Measurements from ENCODE around the gene MLLT10.

The MLLT10 gene

GRCh38 chr10:21732067-21732772 is 198.2 kb downstream of the MLLT10 start:
- peak; percentile 92 for DNase-seq (ENCODE audit: low read depth, low spot score)

DNA sequence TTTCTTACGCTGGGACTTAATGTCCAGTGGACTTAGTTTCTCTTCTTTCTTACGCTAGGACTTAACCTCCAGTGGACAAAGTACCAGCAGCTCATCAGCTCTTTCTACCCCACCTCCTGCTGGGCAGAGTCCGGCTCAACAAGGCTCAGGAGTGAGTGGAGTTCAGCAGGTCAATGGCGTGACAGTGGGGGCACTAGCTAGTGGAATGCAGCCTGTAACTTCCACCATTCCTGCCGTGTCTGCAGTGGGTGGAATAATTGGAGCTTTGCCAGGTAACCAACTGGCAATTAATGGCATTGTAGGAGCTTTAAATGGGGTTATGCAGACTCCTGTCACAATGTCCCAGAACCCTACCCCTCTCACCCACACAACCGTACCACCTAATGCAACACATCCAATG is 199.7 kb downstream of the MLLT10 start:
- no peak for DNase-seq (ENCODE audit: low read depth, low spot score)

DNA sequence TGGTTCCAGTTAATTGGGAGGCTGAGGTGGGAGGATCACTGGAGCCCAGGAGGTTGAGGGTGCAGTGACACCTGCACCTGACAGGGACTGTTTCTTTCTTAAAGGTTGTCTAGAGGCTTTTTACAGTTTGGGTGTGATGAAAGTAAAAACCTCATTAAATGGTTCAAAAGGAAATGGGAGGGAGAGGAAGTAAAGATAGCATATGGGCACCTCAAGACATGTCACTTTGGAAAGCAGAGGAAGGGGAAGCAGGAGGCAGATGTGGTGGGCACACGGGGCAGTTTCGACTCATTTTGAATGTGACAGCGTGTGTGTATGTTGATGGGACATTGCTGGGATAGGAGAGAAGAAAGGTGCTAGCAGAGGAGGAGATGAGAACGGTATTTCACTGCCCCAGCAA is 203.1 kb downstream of the MLLT10 start:
- no peak for DNase-seq (ENCODE audit: low read depth, low spot score)

DNA sequence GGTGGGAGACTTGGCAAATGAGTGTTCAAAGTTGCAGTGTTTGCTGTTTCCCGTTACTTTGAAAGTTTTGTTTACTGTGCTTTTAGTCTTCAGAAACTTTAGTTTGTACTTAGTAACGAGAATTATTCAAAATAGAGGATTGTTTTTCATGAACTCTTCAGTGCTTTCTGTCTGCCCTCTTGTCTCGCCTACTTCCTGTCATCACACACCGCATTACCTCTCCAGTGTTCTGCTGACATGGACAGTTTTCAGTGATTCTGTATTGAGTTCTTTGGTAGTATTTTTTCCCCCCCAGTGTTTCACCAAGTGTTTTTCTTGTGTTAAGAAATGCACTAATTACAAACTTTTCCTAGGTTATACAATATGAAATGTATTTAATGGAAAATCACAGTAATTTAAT is 207.0 kb downstream of the MLLT10 start:
- no peak for DNase-seq (ENCODE audit: low read depth, low spot score)

GRCh38 chr10:21742740-21743412 is 208.8 kb downstream of the MLLT10 start:
- DNase-seq (ENCODE audit: low read depth, low spot score): no peak

DNA sequence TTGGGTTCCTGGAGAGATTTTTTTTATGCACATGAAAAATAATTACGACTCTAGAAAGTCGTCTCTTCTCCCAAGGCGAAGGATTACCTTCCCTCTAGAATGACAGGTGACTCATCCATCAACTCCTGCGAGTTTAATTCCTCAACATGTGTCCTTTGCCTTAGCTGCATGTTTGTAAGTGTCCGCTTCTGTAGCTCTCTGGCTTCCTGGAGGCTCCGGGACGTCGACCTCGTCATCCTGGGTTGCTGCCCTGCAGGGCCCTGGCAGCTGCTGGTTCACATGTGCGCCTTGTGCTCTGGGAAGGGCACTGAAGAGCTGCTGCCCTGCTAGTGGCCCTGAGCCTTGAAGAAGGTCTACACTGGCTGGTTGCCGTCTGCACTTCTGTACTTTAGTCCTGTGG is 210.2 kb downstream of the MLLT10 start:
- no peak for DNase-seq (ENCODE audit: low read depth, low spot score)

DNA sequence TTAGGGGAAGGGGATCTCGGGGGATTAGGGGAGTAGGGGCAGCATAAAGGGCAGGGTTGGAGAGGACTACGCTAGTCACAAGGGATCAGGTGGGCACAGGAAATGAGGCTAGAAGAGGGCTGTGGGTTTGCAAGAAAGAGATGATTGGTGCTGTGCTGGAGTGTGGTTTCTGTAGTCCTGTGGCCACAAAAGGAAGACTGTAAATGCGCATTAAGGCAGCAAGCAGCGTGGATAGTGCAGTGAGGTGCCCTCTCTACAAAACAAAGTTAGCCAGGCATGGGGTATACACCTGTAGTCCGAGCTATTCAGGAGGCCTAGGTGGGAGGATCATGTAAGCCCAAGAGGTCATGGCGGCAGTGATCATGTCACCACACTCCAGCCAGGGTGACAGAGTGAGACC is 212.1 kb downstream of the MLLT10 start:
- DNase-seq (ENCODE audit: low read depth, low spot score): no peak

GRCh38 chr10:21747809-21748208 is 213.8 kb downstream of the MLLT10 start:
- DNase-seq (ENCODE audit: low read depth, low spot score): peak; percentile 61

DNA sequence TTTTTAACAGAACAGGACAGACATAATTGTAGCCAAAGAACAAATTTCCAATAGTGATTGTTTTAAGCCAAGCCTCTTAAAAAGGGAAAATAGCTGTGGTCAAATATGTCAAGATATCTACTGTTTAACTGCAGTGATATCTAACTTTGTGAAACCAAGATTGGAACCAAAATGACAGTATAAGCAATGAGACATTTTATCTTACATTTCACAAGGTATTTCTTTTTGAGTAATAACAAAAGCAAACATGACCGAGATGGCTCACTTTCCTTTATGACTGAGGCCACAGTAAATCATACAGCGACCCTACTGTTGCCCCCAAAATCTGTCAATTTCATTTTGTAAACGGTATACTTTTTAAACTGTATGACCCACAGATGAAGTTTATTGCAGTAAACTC is 215.8 kb downstream of the MLLT10 start:
- no peak for DNase-seq (ENCODE audit: low read depth, low spot score)

- DNase-seq (ENCODE audit: low read depth, low spot score): peak; percentile 43
Observed at GRCh38 chr10:21750424-21750823, 216.4 kb downstream of the MLLT10 start.

DNA sequence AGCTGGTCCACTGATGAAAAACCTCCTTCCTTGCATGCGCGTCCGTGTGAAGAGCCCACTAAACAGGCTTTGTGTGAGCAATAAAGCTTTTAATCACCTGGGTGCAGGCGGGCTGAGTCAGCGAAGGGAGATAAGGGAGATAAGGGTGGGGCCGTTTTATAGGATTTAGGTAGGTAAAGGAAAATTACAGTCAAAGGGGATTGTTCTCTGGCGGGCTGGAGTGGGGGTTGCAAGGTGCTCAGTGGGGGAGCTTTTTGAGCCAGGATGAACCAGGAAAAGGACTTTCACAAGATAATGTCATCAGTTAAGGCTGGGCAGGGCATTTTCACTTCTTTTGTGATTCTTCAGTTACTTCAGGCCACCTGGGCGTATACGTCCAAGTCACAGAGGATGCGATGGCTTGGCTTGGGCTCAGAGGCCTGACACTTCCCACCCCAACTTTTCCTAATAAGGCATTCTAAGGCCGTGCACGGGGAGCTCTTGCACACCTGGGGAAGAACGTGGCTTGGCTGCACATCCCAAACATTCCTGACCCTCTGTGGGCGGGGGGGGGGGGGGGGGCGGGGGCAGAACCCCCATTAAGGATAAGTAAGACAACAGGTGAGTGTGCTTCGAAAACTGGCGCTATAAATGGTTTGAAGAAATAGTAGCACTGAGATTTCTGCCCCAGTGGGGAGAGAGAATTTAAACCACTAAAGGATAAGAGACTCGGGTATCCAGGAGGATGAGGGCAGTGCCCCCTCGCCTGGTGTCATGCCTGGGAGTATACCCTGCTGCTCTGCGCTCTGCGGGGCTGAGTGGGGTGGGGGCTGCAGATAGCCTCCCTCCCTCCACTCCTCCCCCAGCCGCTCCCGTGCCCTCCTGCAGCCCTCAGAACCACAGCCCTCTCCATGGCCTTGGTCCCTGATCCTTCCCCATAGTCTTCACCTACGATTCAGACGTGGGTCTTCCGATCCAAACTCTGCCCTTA is 217.6 kb downstream of the MLLT10 start:
- DNase-seq (ENCODE audit: low read depth, low spot score): peak; percentile 67

- DNase-seq (ENCODE audit: low read depth, low spot score): no peak
Observed at GRCh38 chr10:21753497-21754270, 219.7 kb downstream of the MLLT10 start.

- DNase-seq (ENCODE audit: low read depth, low spot score): no peak
Observed at GRCh38 chr10:21754410-21755011, 220.5 kb downstream of the MLLT10 start.

DNA sequence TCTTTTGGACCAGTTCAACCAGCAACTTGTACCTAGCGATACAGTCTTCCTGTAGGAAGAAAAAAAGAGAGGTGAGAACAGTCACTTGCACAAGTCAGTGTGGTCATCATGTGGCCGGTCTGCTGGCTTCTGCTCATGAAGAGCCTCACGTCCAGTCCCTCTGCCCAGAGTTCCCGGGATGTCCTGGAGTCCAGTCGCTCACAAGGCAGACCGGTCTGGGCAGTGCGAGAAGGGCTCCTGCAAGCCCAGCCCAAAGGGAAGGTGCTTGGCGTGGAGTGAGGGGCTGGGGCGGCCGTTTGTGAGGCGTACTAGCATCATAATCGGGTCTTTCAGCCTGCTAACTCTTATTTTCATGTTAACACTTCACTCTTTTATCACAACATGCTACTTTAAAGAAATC is 222.7 kb downstream of the MLLT10 start:
- DNase-seq (ENCODE audit: low read depth, low spot score): peak; percentile 68

DNA sequence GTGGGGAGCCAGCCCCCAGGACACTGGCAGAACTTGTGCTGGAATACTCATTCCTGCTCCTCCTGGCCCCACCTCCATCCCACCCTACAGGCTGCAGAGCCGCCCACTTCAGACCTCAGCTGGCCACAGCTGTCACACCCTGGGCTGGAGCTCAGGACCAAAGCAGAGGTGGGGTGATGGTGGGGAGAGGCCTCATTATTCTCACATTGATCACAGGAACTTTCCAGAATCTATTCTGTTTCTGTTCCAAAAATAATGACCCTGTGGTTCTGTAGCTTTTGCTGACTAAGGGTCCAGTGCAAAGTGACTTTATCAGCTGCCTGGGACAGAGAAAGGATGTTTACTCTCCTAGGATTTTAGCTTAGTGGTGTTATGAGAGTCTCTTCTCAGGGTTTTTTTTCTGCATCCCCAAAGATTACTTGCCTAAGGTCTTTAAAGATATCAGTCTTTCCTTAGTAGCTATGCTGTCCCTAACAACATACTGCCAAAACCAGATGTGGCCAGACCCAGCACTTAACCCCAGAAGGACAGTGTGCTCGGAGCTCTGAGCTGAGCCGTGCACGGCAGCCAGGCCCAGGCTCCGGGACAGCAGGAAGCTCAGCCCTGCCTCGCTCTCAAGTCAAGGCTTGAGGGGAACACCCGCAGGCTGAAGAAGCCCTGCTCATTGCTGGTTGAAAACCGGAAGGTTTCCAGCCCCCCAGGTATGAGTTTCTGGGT is 223.3 kb downstream of the MLLT10 start:
- DNase-seq (ENCODE audit: low read depth, low spot score): peak; percentile 80

DNA sequence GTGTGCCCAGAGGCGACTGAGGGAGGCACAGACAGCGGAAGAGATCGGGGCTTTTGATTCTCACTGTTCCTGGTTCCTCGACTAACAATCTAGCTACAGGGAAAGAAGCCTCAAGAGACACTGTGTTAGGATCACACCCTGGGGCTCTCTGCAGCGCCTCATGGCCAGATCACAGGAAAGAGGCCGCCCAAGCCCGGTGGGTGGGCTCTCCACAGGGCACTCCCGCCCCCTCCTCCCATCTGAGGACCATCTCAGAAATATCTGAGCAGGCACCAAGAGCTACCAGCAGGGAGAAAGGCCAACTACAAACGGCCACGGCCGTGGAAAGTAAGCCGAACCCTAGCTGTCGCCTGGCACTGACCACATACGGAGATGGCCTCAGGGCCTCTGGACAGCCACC is 224.2 kb downstream of the MLLT10 start:
- DNase-seq (ENCODE audit: low read depth, low spot score): peak; percentile 92

DNA sequence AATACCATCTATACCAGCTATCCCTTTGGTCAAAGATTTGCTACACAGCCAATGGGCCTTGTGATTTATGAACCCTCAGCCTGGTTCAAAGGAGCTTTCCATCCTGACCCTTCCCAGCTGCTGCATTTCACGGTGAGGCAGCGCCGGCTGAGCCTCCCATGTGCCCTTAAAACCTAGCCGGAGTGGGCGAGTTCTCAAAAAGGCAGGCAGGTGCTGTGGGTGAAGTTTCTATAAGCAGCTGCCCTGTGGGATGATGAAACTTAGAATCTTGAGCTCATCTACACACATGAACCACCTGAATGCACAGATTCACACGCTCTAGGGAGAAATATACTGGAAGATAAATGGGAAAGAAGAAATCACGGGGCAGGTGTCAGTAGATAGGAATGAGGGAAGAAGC is 224.7 kb downstream of the MLLT10 start:
- no peak for DNase-seq (ENCODE audit: low read depth, low spot score)

GRCh38 chr10:21759232-21759631 is 225.2 kb downstream of the MLLT10 start:
- no peak for DNase-seq (ENCODE audit: low read depth, low spot score)

DNA sequence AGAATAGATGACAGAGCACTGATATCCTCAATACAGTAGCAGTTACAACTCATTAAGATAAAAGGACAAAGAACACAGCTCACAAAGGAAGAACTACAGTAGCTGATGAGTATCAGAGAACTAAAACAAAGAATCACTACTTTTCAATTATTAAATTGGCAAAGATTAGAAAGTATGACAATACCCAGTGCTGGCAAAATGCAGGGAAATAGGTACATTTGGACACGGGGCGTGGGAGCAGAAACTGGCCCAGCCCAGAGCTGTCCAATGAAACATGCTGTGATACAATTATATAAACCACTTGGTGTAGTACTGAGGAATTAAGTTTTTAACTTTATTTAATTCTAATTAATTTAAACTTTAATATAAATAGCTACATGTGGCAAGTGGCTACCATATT is 226.3 kb downstream of the MLLT10 start:
- no peak for DNase-seq (ENCODE audit: low read depth, low spot score)

- no peak for DNase-seq (ENCODE audit: low read depth, low spot score)
Observed at GRCh38 chr10:21764466-21765189, 230.6 kb downstream of the MLLT10 start.
